HepG2 (cell line): ENCODE results near the gene PPP2R1B. TPM values are rescaled to one million over a fixed set of nuclear protein-coding genes. Genes with fewer than 3 reads are reported as not detected.

ENCODE experiments used
- ARNT2 ChIP-seq: sonication (generic); formaldehyde crosslinking; IDR thresholded peaks from 2 replicates; pipeline ENCODE4 v1.8.0; 2022; ENCODE audit warnings: mild to moderate bottlenecking, low read depth, missing genetic modification reagents, moderate library complexity
- ATF1 ChIP-seq: IDR thresholded peaks from 2 replicates; pipeline ENCODE4 v1.6.1; 2016; ENCODE audit warnings: mild to moderate bottlenecking, control low read depth
- CREB1 ChIP-seq, 2 experiments: fragments of 450-650 bp in 1 of 2; IDR thresholded peaks; 2 replicates each; pipeline ENCODE4 v1.6.1; 2016 to 2017; ENCODE audit warnings: control low read depth in 1 of 2, mild to moderate bottlenecking in 1 of 2, missing compliant biosample characterization in 1 of 2, missing genetic modification characterization in 1 of 2
- HOXD1 ChIP-seq: sonication (generic); formaldehyde crosslinking; IDR thresholded peaks from 2 replicates; pipeline ENCODE4 v1.5.0; 2020; ENCODE audit warnings: missing genetic modification reagents
- MBNL3 ChIP-seq: fragments of 250-450 bp; sonication (Bioruptor Pico); conservative IDR thresholded peaks from 2 replicates; pipeline ENCODE4 v1.8.0; 2022; ENCODE audit warnings: mild to moderate bottlenecking, inconsistent platforms
- SRF ChIP-seq: IDR thresholded peaks from 2 replicates; pipeline ENCODE4 v1.6.1; 2011; ENCODE audit warnings: mild to moderate bottlenecking, low read depth, low read length, moderate library complexity
- TAF15 ChIP-seq: fragments of 200-400 bp; formaldehyde crosslinking; IDR thresholded peaks from one replicate; pipeline ENCODE4 v1.6.1; 2018; ENCODE audit warnings: mild to moderate bottlenecking, low read depth, low read length; ENCODE audit not compliant: poor library complexity, severe bottlenecking
- ZFP62 ChIP-seq: sonication (generic); formaldehyde crosslinking; IDR thresholded peaks from 2 replicates; pipeline ENCODE4 v1.4.0; 2020; ENCODE audit warnings: missing genetic modification reagents
- ZNF296 ChIP-seq: sonication (generic); formaldehyde crosslinking; conservative IDR thresholded peaks from 2 replicates; pipeline ENCODE4 v1.5.0; 2020; ENCODE audit warnings: mild to moderate bottlenecking, missing genetic modification reagents
- ZNF354B ChIP-seq: sonication (generic); formaldehyde crosslinking; IDR thresholded peaks from 2 replicates; pipeline ENCODE4 v1.8.0; 2022; ENCODE audit warnings: mild to moderate bottlenecking, missing genetic modification reagents
- ZNF724P ChIP-seq: sonication (generic); formaldehyde crosslinking; IDR thresholded peaks from 2 replicates; pipeline ENCODE4 v1.8.0; 2022; ENCODE audit warnings: missing genetic modification reagents, borderline replicate concordance
- ZNF75D ChIP-seq: sonication (generic); formaldehyde crosslinking; IDR thresholded peaks from 2 replicates; pipeline ENCODE4 v1.8.1; 2023; ENCODE audit warnings: missing genetic modification reagents, mild to moderate bottlenecking, borderline replicate concordance
- polyA plus RNA-seq, 8 experiments: library from polyadenylated mRNA; depleted of rRNA in 3 of 8; stranded (reverse) in 7 of 8; unstranded in 1 of 8; fragments of >200 nt; fragmentation: Illumina TruSeq in 4 of 8; extraction: Trizol in 4 of 8; gene quantifications; 2 replicates each; pipeline versions ENCODE4 v1.2.1 to v1.2.3, GENCODE V29; 2011 to 2016; ENCODE audit warnings: low read depth in 4 of 8, missing spikeins in 1 of 8, mixed read lengths in 1 of 8; ENCODE audit not compliant: insufficient read depth in 1 of 8
- total RNA-seq, 5 experiments: library from RNA; depleted of rRNA; stranded (reverse); fragments of >200 nt; fragmentation: Illumina TruSeq; extraction: Trizol; gene quantifications; 2 replicates each; pipeline ENCODE4 v1.2.3, GENCODE V29; 2016; ENCODE audit warnings: low read depth in 1 of 5
- TF ChIP-seq, protein P1 (sequence below): sonication (generic); formaldehyde crosslinking; IDR thresholded peaks from 2 replicates; pipeline ENCODE4 v1.8.0; 2023; ENCODE audit warnings: mild to moderate bottlenecking, missing genetic modification reagents
- TF ChIP-seq, protein P2 (sequence below): sonication (generic); formaldehyde crosslinking; IDR thresholded peaks from 2 replicates; pipeline ENCODE4 v1.4.0; 2020; ENCODE audit warnings: missing genetic modification reagents
- TF ChIP-seq, protein P3 (sequence below): sonication (generic); formaldehyde crosslinking; IDR thresholded peaks from 2 replicates; pipeline ENCODE4 v1.5.0; 2020; ENCODE audit warnings: missing genetic modification reagents
- TF ChIP-seq, protein P4 (sequence below): IDR thresholded peaks from 2 replicates; pipeline ENCODE4 v1.6.1; 2016; ENCODE audit warnings: control low read depth
- TF ChIP-seq, protein P5 (sequence below): IDR thresholded peaks from 2 replicates; pipeline ENCODE4 v1.6.1; 2016
- TF ChIP-seq, protein P6 (sequence below): sonication (generic); formaldehyde crosslinking; IDR thresholded peaks from 2 replicates; pipeline ENCODE4 v1.5.1; 2020; ENCODE audit warnings: missing genetic modification reagents, mild to moderate bottlenecking, borderline replicate concordance

The PPP2R1B gene
- total and polyA plus RNA-seq, 2 of the 13 experiments (the other 11 are each of a cell fraction or from before 2014, with no cell fraction given): 22.1 to 56.8 TPM

DNA sequence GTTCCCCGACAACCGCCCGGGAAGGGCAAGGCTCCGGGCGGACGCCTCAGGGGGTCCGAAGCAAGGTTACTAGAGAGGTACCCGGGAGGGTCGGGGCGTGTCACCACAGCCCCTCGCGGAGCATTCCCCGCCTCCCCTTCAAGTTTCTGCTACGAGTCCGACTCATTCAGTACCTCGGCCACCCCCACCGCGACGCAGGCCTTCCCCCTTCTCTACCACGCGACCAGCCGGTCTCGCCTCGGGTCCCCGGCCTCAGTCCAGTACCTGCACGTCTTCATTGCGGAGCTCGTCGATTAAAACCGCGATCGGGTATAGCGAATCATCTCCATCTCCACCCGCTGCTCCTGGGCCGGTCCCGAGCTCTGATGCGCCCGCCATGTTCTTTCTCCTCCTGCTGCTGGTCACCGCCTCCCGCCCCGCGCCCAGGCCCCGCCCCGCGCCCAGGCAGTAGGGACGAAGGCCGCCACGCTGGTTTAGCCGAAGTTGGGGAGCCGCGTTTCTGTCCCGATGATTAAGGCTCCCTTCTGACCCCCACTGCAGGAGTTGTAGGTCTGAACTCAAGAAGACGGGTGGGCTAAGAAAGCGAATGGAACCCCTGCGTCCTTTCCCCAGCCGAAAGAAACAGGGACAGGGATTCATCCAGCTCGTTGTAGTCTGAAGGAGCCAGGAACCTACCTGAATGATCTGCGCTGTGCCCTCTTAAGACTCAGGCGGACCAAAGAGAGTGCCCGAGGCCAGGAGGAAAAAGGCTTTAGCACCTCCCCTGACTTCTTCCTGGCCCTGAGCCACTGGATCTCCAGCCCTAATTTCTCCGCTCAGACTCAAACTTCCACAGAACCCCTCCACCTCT is at the start of gene PPP2R1B (continued):
- TF ChIP-seq, protein P1, sequence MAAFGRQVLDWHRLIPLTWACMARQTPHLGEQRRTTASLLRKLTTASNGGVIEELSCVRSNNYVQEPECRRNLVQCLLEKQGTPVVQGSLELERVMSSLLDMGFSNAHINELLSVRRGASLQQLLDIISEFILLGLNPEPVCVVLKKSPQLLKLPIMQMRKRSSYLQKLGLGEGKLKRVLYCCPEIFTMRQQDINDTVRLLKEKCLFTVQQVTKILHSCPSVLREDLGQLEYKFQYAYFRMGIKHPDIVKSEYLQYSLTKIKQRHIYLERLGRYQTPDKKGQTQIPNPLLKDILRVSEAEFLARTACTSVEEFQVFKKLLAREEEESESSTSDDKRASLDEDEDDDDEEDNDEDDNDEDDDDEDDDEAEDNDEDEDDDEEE: no peak
- TF ChIP-seq HOXD1 (CRISPR knock-in tag) (0 out of 2 replicates have a peak, but pooled peaks have one; percentile 43), ARNT2 (peak; percentile 73; the same call in 1 of the 2 replicates), ZNF354B (CRISPR knock-in tag) (no peak), ZNF296 (CRISPR knock-in tag) (peak; percentile 75; the same call in 1 of the 2 replicates), MBNL3 (CRISPR knock-in tag) (no peak), ZFP62 (CRISPR knock-in tag) (no peak), ZNF724P (CRISPR knock-in tag) (peak; percentile 48; the same call in 1 of the 2 replicates), TAF15 (no peak), ZNF75D (no peak), SRF (no peak), ATF1 (CRISPR knock-in tag) (no peak), CREB1 (IDR thresholded peaks at IDR 0.05) (no peak), CREB1 (CRISPR knock-in tag; IDR thresholded peaks at IDR 0.05) (no peak)
- TF ChIP-seq, protein P2, sequence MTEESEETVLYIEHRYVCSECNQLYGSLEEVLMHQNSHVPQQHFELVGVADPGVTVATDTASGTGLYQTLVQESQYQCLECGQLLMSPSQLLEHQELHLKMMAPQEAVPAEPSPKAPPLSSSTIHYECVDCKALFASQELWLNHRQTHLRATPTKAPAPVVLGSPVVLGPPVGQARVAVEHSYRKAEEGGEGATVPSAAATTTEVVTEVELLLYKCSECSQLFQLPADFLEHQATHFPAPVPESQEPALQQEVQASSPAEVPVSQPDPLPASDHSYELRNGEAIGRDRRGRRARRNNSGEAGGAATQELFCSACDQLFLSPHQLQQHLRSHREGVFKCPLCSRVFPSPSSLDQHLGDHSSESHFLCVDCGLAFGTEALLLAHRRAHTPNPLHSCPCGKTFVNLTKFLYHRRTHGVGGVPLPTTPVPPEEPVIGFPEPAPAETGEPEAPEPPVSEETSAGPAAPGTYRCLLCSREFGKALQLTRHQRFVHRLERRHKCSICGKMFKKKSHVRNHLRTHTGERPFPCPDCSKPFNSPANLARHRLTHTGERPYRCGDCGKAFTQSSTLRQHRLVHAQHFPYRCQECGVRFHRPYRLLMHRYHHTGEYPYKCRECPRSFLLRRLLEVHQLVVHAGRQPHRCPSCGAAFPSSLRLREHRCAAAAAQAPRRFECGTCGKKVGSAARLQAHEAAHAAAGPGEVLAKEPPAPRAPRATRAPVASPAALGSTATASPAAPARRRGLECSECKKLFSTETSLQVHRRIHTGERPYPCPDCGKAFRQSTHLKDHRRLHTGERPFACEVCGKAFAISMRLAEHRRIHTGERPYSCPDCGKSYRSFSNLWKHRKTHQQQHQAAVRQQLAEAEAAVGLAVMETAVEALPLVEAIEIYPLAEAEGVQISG (CRISPR knock-in tag): peak; percentile 60
- TF ChIP-seq, protein P3, sequence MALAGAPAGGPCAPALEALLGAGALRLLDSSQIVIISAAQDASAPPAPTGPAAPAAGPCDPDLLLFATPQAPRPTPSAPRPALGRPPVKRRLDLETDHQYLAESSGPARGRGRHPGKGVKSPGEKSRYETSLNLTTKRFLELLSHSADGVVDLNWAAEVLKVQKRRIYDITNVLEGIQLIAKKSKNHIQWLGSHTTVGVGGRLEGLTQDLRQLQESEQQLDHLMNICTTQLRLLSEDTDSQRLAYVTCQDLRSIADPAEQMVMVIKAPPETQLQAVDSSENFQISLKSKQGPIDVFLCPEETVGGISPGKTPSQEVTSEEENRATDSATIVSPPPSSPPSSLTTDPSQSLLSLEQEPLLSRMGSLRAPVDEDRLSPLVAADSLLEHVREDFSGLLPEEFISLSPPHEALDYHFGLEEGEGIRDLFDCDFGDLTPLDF (CRISPR knock-in tag): peak; percentile 45; the same call in 1 of the 2 replicates
- TF ChIP-seq, protein P4, sequence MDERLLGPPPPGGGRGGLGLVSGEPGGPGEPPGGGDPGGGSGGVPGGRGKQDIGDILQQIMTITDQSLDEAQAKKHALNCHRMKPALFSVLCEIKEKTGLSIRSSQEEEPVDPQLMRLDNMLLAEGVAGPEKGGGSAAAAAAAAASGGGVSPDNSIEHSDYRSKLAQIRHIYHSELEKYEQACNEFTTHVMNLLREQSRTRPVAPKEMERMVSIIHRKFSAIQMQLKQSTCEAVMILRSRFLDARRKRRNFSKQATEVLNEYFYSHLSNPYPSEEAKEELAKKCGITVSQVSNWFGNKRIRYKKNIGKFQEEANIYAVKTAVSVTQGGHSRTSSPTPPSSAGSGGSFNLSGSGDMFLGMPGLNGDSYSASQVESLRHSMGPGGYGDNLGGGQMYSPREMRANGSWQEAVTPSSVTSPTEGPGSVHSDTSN (CRISPR knock-in tag): no peak
- TF ChIP-seq, protein P5, sequence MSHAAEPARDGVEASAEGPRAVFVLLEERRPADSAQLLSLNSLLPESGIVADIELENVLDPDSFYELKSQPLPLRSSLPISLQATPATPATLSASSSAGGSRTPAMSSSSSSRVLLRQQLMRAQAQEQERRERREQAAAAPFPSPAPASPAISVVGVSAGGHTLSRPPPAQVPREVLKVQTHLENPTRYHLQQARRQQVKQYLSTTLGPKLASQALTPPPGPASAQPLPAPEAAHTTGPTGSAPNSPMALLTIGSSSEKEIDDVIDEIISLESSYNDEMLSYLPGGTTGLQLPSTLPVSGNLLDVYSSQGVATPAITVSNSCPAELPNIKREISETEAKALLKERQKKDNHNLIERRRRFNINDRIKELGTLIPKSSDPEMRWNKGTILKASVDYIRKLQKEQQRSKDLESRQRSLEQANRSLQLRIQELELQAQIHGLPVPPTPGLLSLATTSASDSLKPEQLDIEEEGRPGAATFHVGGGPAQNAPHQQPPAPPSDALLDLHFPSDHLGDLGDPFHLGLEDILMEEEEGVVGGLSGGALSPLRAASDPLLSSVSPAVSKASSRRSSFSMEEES (CRISPR knock-in tag): 0 out of 2 replicates have a peak, but pooled peaks have one; percentile 16
- TF ChIP-seq, protein P6, sequence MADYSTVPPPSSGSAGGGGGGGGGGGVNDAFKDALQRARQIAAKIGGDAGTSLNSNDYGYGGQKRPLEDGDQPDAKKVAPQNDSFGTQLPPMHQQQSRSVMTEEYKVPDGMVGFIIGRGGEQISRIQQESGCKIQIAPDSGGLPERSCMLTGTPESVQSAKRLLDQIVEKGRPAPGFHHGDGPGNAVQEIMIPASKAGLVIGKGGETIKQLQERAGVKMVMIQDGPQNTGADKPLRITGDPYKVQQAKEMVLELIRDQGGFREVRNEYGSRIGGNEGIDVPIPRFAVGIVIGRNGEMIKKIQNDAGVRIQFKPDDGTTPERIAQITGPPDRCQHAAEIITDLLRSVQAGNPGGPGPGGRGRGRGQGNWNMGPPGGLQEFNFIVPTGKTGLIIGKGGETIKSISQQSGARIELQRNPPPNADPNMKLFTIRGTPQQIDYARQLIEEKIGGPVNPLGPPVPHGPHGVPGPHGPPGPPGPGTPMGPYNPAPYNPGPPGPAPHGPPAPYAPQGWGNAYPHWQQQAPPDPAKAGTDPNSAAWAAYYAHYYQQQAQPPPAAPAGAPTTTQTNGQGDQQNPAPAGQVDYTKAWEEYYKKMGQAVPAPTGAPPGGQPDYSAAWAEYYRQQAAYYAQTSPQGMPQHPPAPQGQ (CRISPR knock-in tag): 0 out of 2 replicates have a peak, but pooled peaks have one; percentile 75
